ENCODE results near the gene SH3TC1.

The SH3TC1 gene

GRCh38 chr4:8248091-8248490 lies 49.0 kb downstream of the SH3TC1 start:
- Mint-ChIP-seq H3K4me3 (no peak overlapping the region), H3K4me1 (peaks cover 41% of the 10 kb centered on the region), H3K36me3 (ENCODE audit: low read depth) (no peaks in the 10 kb centered on the region), H3K27ac (no peak overlapping the region), H3K9me3 (no peaks in the 10 kb centered on the region), H3K27me3 (ENCODE audit: low read depth, poor library complexity) (peaks cover 18% of the 10 kb centered on the region)
- TF ChIP-seq CTCF (IDR thresholded peaks at IDR 0.05) = no peak
- DNase-seq = no peak

- Mint-ChIP-seq H3K27ac (no peak overlapping the region), H3K36me3 (ENCODE audit: low read depth) (no peaks in the 10 kb centered on the region), H3K4me3 (no peak overlapping the region), H3K4me1 (peaks cover 40% of the 10 kb centered on the region), H3K27me3 (ENCODE audit: low read depth, poor library complexity) (peaks cover 11% of the 10 kb centered on the region), H3K9me3 (no peaks in the 10 kb centered on the region)
- TF ChIP-seq CTCF (IDR thresholded peaks at IDR 0.05) = no peak
- no peak for DNase-seq
Observed at GRCh38 chr4:8250227-8250626, 51.1 kb downstream of the SH3TC1 start.

GRCh38 chr4:8250637-8251036 lies 51.5 kb downstream of the SH3TC1 start:
- Mint-ChIP-seq H3K9me3 (no peaks in the 10 kb centered on the region), H3K36me3 (ENCODE audit: low read depth) (no peaks in the 10 kb centered on the region), H3K4me3 (no peak overlapping the region), H3K4me1 (peaks cover 40% of the 10 kb centered on the region), H3K27ac (no peak overlapping the region), H3K27me3 (ENCODE audit: low read depth, poor library complexity) (peaks cover 11% of the 10 kb centered on the region)
- TF ChIP-seq CTCF (IDR thresholded peaks at IDR 0.05) = no peak
- no peak for DNase-seq

GRCh38 chr4:8251110-8251883 lies 52.2 kb downstream of the SH3TC1 start:
- no peaks in the 10 kb centered on the region for H3K9me3 Mint-ChIP-seq
- H3K4me1 Mint-ChIP-seq = peaks cover 40% of the 10 kb centered on the region
- no peak for TF ChIP-seq CTCF (IDR thresholded peaks at IDR 0.05)
- DNase-seq = no peak
- no peak overlapping the region for H3K4me3 Mint-ChIP-seq
- no peaks in the 10 kb centered on the region for H3K36me3 Mint-ChIP-seq (ENCODE audit: low read depth)
- no peak overlapping the region for H3K27ac Mint-ChIP-seq
- H3K27me3 Mint-ChIP-seq (ENCODE audit: low read depth, poor library complexity) = peaks cover 11% of the 10 kb centered on the region

GRCh38 chr4:8252301-8253173 lies 53.4 kb downstream of the SH3TC1 start:
- no peak for TF ChIP-seq CTCF (IDR thresholded peaks at IDR 0.05)
- peaks cover 11% of the 10 kb centered on the region for H3K27me3 Mint-ChIP-seq (ENCODE audit: low read depth, poor library complexity)
- peaks cover 32% of the 10 kb centered on the region for H3K4me1 Mint-ChIP-seq
- DNase-seq = no peak
- H3K4me3 Mint-ChIP-seq = no peak overlapping the region
- no peak overlapping the region for H3K27ac Mint-ChIP-seq
- H3K36me3 Mint-ChIP-seq (ENCODE audit: low read depth) = no peaks in the 10 kb centered on the region
- H3K9me3 Mint-ChIP-seq = no peaks in the 10 kb centered on the region

Measured in nephron progenitor cell (in vitro differentiated cells).